K562 (cell line): ENCODE results near the gene MRPL38. TPM values are rescaled to one million over a fixed set of nuclear protein-coding genes. Genes with fewer than 3 reads are reported as not detected.

ENCODE experiments used
- CHD1 ChIP-seq: fragments of 200-600 bp; sonication (generic); IDR thresholded peaks from one replicate; pipeline ENCODE4 v1.6.1; 2012; ENCODE audit warnings: mild to moderate bottlenecking, moderate library complexity, low read length, inconsistent platforms
- FIP1L1 ChIP-seq: fragments of 200-400 bp; formaldehyde crosslinking; IDR thresholded peaks from 2 replicates; pipeline ENCODE4 v1.6.1; 2018; ENCODE audit warnings: mild to moderate bottlenecking, low read depth, low read length; ENCODE audit not compliant: poor library complexity, severe bottlenecking
- SMARCA5 ChIP-seq: fragments of 450-650 bp; IDR thresholded peaks from 2 replicates; pipeline ENCODE4 v1.6.1; 2016
- ZBTB40 ChIP-seq, 2 experiments: fragments of 450-650 bp in 1 of 2; sonication (generic) in 1 of 2; formaldehyde crosslinking in 1 of 2; IDR thresholded peaks; 2 replicates each; pipeline versions ENCODE4 v1.7.1 to v1.9.0; 2016 to 2022; ENCODE audit warnings: inconsistent platforms in 1 of 2, mild to moderate bottlenecking in 1 of 2, missing genetic modification reagents in 1 of 2
- ZNF282 ChIP-seq: sonication (generic); formaldehyde crosslinking; IDR thresholded peaks from 2 replicates; pipeline ENCODE4 v1.8.1; 2023; ENCODE audit warnings: missing genetic modification reagents
- ZNF592 ChIP-seq: fragments of 450-650 bp; IDR thresholded peaks from 2 replicates; pipeline ENCODE4 v1.6.1; 2017; ENCODE audit warnings: antibody characterized with exemption, mild to moderate bottlenecking
- ZNF644 ChIP-seq: fragments of 200-800 bp; sonication (Bioruptor generic); IDR thresholded peaks from 2 replicates; pipeline ENCODE4 v1.6.1; 2016; ENCODE audit warnings: low read depth, missing genetic modification characterization, missing compliant biosample characterization
- polyA plus RNA-seq, 8 experiments: library from polyadenylated mRNA; depleted of rRNA in 4 of 8; stranded (reverse) in 5 of 8; unstranded in 3 of 8; fragments of >200 nt; fragmentation: Nextera tagmentation in 2 of 8; fragmentation: Illumina TruSeq in 1 of 8; extraction: Ambion mirVana in 2 of 8; extraction: Trizol in 1 of 8; gene quantifications; 2 replicates each; pipeline versions ENCODE4 v1.2.1 to v1.2.3, GENCODE V29; 2011 to 2014; ENCODE audit warnings: inconsistent platforms in 1 of 8, missing spikeins in 1 of 8
- total RNA-seq, 7 experiments: library from RNA; depleted of rRNA in 6 of 7; stranded (reverse); fragments of >200 nt in 6 of 7; fragmentation: Illumina TruSeq in 2 of 7; extraction: Trizol in 2 of 7; gene quantifications; 2 replicates each; pipeline versions ENCODE4 v1.2.1 to v1.2.3, GENCODE V29; 2011 to 2021; ENCODE audit warnings: low replicate concordance in 1 of 7

Gene MRPL38
- total and polyA plus RNA-seq, 9 of the 15 experiments (the other 6 are each of a cell fraction or from before 2014, with no cell fraction given) = 4.5 to 154 (median 48.5) TPM

DNA sequence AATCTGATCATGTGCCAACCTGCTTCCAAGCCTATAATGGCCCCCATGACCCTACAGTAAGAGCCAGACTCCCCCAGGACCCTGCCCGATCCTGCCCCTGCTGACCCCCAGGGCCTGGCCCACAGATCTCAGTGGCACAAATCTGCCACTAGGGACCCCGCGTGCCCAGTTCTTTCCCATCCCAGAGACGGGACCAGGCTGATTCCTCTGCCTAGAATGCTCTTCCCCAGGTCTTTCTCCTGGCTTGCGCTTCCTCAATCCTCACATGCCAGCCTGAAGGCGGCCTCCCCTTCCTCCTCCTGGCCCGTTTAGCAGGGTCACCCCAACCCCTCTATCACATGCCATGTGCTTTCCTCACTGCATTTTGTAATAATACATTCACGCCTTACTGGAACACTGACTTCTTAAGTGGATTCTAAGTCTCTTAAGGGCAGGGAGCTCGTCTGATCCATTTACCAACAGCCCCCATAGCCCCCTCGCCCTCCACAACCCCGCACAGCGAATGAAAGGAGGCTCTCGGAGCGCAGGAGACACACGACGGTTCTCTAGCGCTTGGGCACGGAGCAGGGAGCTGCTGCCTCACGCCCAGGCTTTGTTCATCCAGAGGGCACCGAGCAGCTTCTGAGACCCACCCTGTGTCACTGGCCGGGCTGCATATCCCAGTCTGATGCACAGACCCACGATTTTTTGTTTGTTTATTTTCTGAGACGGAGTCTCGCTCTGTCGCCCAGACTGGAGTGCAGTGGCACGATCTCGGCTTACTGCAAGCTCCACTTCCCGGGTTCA lies 9.1 kb downstream of the MRPL38 start (continued):
- TF ChIP-seq ZBTB40 (IDR thresholded peaks at IDR 0.05) = peak; percentile 62; the same call in 1 of the 2 replicates
- TF ChIP-seq ZBTB40 (CRISPR knock-in tag; IDR thresholded peaks at IDR 0.05) = no peak
- TF ChIP-seq ZNF644 (tag) = 0 out of 2 replicates have a peak, but pooled peaks have one; percentile 44
- peak; percentile 24 for TF ChIP-seq CHD1
- 0 out of 2 replicates have a peak, but pooled peaks have one; percentile 42 for TF ChIP-seq SMARCA5
- no peak for TF ChIP-seq FIP1L1
- no peak for TF ChIP-seq ZNF592
- TF ChIP-seq ZNF282 (CRISPR knock-in tag) = 0 out of 2 replicates have a peak, but pooled peaks have one; percentile 39
